Fibroblast of villous mesenchyme (primary cell): ENCODE results near the gene DNAJB6. TPM values are rescaled to one million over a fixed set of nuclear protein-coding genes. Genes with fewer than 3 reads are reported as not detected.

Experiments
- DNase-seq: peaks from one replicate; pipeline ENCODE4 v3.0.0-alpha.2; 2010; ENCODE audit warnings: low read depth
- H3K4me3 ChIP-seq: 2 replicates; pipeline ENCODE4 v1.5.1; 2011; ENCODE audit warnings: low read depth, mild to moderate bottlenecking, low read length
- CTCF ChIP-seq: IDR thresholded peaks from 2 replicates; pipeline ENCODE4 v1.5.1; 2012; ENCODE audit warnings: low read depth, mild to moderate bottlenecking, low read length; ENCODE audit not compliant: insufficient read depth
- total RNA-seq: library from RNA; depleted of rRNA; stranded (reverse); fragments of >200 nt; gene quantifications from 2 replicates; pipeline ENCODE4 v1.2.3, GENCODE V29; 2012

Gene DNAJB6
- total RNA-seq, 1 donor: 123 TPM

DNA sequence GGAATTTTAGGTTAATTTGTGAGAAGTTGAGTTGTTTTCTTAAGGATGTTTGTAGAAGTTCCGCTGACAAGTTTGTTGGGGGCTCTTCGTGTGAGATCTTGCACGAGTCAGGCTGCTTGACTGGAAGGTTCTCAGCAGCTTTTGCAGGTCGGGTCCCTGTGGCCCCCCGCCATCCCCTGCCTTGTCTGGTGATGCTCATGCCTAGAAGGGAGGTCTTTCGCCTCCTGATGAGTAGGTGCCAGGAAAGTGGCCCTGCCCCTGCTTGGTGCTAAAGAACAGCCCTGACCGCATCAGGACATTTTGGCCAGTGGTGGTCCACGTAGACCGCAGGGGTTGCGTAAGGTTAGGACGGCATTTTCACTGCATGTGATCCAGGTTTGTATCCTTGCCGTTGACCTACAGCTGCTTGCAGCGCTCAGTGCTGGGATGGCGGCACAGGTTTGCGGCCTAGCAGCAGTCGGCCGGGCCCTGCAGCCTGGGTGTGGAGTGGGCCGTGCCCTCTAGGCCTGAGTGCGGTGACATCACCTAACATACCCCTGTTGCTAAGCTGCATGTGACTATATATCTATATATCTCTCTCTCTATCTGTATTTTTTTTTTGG, 62.4 kb downstream of the DNAJB6 start:
- DNase-seq: no peak
- no peak for TF ChIP-seq CTCF
- H3K4me3 ChIP-seq: no peak overlapping the region

GRCh38 chr7:157400171-157400860, 63.5 kb downstream of the DNAJB6 start:
- no peak for DNase-seq
- no peak for TF ChIP-seq CTCF
- no peak overlapping the region for H3K4me3 ChIP-seq

DNA sequence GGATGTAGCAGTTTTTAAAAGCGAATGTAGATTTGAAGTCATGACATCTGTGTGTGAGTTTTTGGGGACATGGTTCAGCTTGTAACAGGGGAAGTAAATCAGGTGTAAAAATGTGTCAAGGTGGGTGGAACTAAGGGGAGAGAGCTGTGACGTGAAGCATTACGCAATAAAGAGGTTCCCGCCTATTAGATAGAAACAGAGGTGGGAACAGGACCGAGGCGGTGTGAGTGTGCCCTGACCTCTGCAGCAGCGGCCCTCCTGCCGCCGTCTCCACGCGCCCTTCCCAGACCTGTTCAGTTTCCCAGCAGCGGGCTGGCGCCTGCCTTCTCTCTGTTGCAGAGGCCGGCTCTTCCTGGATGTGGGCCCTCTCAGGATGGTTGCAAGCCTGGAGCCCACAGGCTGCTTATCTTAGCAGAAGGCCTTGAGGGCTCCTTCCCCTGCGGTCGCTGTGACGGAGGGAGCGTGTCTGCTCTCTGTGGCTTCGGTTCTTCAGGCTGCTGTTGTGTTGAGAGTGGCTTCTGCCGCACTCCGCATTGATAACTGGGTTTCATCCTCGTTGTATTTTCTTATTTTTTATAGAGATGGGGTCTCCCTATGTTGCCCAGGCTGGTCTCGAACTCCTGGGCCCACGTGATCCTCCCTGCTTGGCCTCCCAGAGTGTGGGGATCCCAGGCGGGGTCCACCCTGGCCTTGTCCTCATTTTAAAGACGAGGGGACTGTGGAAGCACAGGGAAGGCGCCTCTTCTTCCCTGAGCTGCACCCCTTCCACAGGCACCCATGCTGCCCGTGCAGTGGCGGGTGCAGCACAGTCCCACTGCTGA, 65.0 kb downstream of the DNAJB6 start:
- DNase-seq: no peak
- no peak for TF ChIP-seq CTCF
- no peak overlapping the region for H3K4me3 ChIP-seq

DNA sequence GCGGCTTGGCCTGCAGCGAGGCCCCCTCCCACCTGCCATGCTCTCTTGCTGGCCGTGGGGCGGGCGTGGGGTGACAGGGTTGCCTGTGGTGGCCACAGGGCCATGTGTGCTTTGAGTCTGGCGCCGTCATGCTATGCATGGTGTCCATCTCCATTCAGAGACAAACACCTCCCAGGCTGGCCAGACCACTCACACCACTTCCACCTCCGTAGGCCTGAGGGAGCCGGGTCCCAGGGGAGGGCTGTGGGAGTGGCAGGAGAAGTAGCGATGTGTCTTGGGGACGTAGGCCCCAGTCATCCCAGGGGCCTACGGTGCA, 65.5 kb downstream of the DNAJB6 start:
- TF ChIP-seq CTCF: no peak
- no peak overlapping the region for H3K4me3 ChIP-seq
- no peak for DNase-seq

GRCh38 chr7:157402911-157403534, 66.2 kb downstream of the DNAJB6 start:
- H3K4me3 ChIP-seq: no peak overlapping the region
- DNase-seq: no peak

More at GRCh38 chr7:157402911-157403534, 66.2 kb downstream of the DNAJB6 start:
- TF ChIP-seq CTCF: no peak
